Measurements from ENCODE around the gene TSHZ2.
"Not testable (repeated sequence)": the region's sequence is repeated elsewhere in the genome, so short reads cannot be mapped to it uniquely, and the experiment has no call there.

The TSHZ2 gene

GRCh38 chr20:53487461-53488200, 515.5 kb downstream of the TSHZ2 start:
- no peak for DNase-seq (ENCODE audit: extremely low read depth in 1 of 2, low read depth in 1 of 2)

GRCh38 chr20:53488775-53489272, 516.7 kb downstream of the TSHZ2 start:
- DNase-seq (ENCODE audit: extremely low read depth in 1 of 2, low read depth in 1 of 2) = no peak

- no peak for DNase-seq (ENCODE audit: extremely low read depth in 1 of 2, low read depth in 1 of 2)
Measured at GRCh38 chr20:53489528-53489927, 517.4 kb downstream of the TSHZ2 start.

DNA sequence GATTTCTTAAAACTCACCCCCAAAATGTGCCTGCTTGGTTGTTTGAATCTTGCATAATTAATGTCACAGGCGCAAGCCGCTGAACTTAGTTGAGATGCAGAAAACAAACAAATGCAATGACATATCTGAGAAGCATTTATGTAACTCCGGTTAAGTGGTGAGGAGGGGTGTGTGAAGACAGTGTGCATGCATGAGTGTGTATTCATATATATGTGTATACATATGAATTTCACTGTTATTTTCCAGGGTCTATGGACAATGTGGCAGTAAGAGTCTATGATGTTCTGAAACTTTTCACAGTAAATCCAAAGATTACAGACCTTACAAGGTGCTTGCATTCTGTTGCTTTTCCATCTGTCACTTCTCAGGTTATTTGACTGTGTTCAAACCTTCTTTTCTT, 518.5 kb downstream of the TSHZ2 start:
- DNase-seq (ENCODE audit: extremely low read depth in 1 of 2, low read depth in 1 of 2) = no peak

DNA sequence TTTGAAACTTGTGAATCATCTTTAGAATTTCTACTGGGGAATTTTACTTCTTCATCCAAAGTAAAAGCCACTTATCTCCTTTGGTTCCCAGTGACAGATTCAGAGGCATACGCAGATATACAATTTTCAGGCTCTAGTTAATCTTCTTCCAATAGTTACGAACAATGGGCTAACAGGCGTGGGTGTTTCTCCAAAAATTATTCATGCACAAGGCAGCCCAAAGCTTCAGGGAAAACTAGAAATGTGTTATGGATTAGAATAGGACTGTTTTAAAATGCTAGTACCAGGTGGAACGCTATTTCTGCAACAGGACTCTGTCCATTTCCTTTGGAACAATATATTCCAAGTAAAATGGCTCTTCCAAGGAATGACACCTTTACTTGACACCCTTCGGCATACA, 519.3 kb downstream of the TSHZ2 start:
- no peak for DNase-seq (ENCODE audit: extremely low read depth in 1 of 2, low read depth in 1 of 2)

GRCh38 chr20:53492212-53492611, 520.1 kb downstream of the TSHZ2 start:
- DNase-seq (ENCODE audit: extremely low read depth in 1 of 2, low read depth in 1 of 2) = no peak

- no peak for DNase-seq (ENCODE audit: extremely low read depth in 1 of 2, low read depth in 1 of 2)
Measured at GRCh38 chr20:53493311-53493857, 521.2 kb downstream of the TSHZ2 start.

- no peak for DNase-seq (ENCODE audit: extremely low read depth in 1 of 2, low read depth in 1 of 2)
Measured at GRCh38 chr20:53494753-53495152, 522.6 kb downstream of the TSHZ2 start.

GRCh38 chr20:53495398-53496092, 523.4 kb downstream of the TSHZ2 start:
- no peak for DNase-seq (ENCODE audit: extremely low read depth in 1 of 2, low read depth in 1 of 2)

DNA sequence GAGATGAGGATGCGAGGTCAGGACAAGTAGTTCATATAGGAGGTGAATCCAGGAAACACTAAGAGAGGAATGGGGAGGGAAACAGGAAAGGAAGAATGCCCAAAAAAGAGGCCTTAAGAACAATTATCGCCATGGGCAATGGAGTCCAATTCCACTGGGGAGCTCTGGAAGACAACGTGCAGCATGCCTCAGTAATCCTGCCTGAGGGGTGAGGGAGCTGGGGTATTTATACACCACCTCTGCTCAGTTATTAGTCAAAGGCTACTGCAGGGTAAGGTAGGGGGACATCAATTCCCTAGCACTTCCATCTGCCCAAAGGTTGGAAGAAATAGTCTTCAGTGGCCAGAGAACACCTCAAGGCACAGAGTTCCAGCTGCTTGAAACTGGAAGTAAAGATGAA, 525.1 kb downstream of the TSHZ2 start:
- no peak for DNase-seq (ENCODE audit: extremely low read depth in 1 of 2, low read depth in 1 of 2)

- no peak for DNase-seq (ENCODE audit: extremely low read depth in 1 of 2, low read depth in 1 of 2)
Measured at GRCh38 chr20:53498341-53498740, 526.2 kb downstream of the TSHZ2 start.

DNA sequence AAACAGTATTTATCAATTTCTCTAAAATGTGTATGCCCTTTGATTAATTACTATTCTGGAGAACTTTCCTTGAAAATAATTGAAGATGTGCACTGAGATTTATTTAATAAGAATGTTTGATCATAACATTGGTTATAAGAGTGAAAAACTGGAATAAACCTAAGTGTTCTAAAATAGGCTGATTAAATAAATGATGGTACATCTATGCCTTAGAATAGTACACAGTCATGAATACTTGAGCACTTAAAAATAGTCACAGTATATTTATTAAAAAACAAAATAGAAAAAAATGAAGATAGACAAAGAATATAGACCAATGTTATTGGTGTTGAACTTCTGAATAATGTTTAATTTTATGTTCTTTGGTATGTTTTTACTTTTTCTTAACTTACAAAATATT, 528.5 kb downstream of the TSHZ2 start:
- no peak for DNase-seq (ENCODE audit: extremely low read depth in 1 of 2, low read depth in 1 of 2)

DNA sequence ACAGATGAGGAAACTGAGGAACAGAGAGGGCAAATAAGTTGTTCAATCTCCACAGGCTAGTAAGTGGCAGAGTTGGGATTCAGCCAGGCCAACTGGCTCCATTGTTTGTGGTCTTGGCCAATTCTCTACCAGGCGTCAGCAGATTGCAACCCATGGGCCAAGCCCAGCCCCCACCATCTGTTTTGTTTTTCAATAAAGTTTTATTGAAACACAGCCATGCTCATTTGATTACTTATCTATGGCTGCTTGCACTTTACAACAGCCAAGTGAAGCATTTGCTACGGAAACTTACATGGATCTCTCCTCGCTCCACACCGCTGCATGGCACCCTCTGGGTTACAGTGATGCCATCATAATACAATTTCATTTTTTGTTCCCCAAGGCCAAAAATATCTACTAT, 530.7 kb downstream of the TSHZ2 start:
- DNase-seq (ENCODE audit: extremely low read depth in 1 of 2, low read depth in 1 of 2) = no peak

GRCh38 chr20:53503517-53503919, 531.4 kb downstream of the TSHZ2 start:
- no peak for DNase-seq (ENCODE audit: extremely low read depth in 1 of 2, low read depth in 1 of 2)

DNA sequence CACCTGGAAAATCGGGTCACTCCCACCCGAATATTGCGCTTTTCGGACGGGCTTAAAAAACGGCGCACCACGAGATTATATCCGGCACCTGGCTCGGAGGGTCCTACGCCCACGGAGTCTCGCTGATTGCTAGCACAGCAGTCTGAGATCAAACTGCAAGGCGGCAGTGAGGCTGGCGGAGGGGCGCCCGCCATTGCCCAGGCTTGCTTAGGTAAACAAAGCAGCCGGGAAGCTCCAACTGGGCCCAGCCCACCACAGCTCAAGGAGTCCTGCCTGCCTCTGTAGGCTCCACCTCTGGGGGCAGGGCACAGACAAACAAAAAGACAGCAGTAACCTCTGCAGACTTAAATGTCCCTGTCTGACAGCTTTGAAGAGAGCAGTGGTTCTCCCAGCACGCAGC, 531.9 kb downstream of the TSHZ2 start:
- DNase-seq (ENCODE audit: extremely low read depth in 1 of 2, low read depth in 1 of 2) = not testable (repeated sequence)

- DNase-seq (ENCODE audit: extremely low read depth in 1 of 2, low read depth in 1 of 2) = no peak
Measured at GRCh38 chr20:53510262-53510661, 538.1 kb downstream of the TSHZ2 start.

GRCh38 chr20:53510704-53511103, 538.5 kb downstream of the TSHZ2 start:
- no peak for DNase-seq (ENCODE audit: extremely low read depth in 1 of 2, low read depth in 1 of 2)

GRCh38 chr20:53512076-53512475, 539.9 kb downstream of the TSHZ2 start:
- DNase-seq (ENCODE audit: extremely low read depth in 1 of 2, low read depth in 1 of 2) = no peak

- no peak for DNase-seq (ENCODE audit: extremely low read depth in 1 of 2, low read depth in 1 of 2)
Measured at GRCh38 chr20:53513168-53513488, 541.0 kb downstream of the TSHZ2 start.

DNA sequence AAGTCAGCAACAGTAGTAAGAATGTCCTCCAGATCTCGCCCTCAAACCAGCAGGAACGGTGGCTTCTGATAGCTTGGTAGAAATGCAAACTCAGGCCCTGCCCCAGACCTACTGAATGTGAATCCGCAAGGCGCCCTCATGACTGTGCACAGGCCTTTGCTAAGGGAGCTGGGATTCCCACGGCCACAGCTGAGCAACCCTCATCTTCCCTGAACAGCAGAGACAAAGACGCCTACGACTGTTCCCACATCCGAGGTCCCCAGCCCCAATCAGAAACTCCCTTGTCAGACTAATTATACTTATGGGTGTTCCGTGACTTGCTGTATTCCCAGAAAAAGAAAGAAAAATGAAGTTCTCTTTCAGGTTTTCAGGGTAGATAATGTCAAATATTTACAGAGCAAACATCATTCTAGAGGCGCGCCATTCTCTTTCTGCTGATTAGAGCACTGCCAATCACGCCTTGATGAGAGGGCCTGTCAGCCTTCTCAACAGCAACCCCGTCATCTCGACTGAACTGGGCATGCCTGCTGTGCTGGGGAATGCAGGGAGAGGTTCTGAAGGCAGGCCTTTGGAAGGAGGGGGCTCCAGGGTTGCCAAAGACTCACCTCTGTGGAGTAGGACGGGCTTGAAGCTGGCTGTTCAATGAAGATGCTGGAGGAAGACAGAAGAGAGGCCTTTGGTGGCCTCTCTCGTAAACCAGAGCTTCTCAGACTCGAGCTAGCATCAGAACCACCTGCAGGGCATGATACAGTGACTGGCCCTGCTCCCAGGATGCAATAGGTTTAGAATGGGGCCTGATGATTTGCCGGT, 541.5 kb downstream of the TSHZ2 start:
- no peak for DNase-seq (ENCODE audit: extremely low read depth in 1 of 2, low read depth in 1 of 2)

- no peak for DNase-seq (ENCODE audit: extremely low read depth in 1 of 2, low read depth in 1 of 2)
Measured at GRCh38 chr20:53515749-53516148, 543.6 kb downstream of the TSHZ2 start.
